HG02571 (cell line): ENCODE results near the gene KCNK15.

Experiments
- ATAC-seq: cut with Tn5 transposase; IDR thresholded peaks from one replicate; pipeline ENCODE4 v1.9.1; 2021; ENCODE audit warnings: mild to moderate bottlenecking, moderate library complexity; ENCODE audit not compliant: unreplicated experiment

KCNK15 gene

GRCh38 chr20:44784688-44785087 is 39.0 kb downstream of the KCNK15 start:
- ATAC-seq: no peak

- ATAC-seq: no peak
These were observed 40.1 kb downstream of the KCNK15 start for GRCh38 chr20:44785768-44786167.

- ATAC-seq: no peak
These were observed 41.6 kb downstream of the KCNK15 start for GRCh38 chr20:44787299-44787698.

GRCh38 chr20:44788706-44789456 is 43.2 kb downstream of the KCNK15 start:
- ATAC-seq: no peak

GRCh38 chr20:44790638-44791393 is 45.2 kb downstream of the KCNK15 start:
- no peak for ATAC-seq

GRCh38 chr20:44792796-44793195 is 47.1 kb downstream of the KCNK15 start:
- no peak for ATAC-seq

GRCh38 chr20:44795836-44796235 is 50.2 kb downstream of the KCNK15 start:
- ATAC-seq: no peak

GRCh38 chr20:44796311-44796710 is 50.6 kb downstream of the KCNK15 start:
- no peak for ATAC-seq

- ATAC-seq: no peak
These were observed 51.2 kb downstream of the KCNK15 start for GRCh38 chr20:44796758-44797457.

- no peak for ATAC-seq
These were observed 54.0 kb downstream of the KCNK15 start for GRCh38 chr20:44799691-44800090.

GRCh38 chr20:44800391-44801046 is 54.9 kb downstream of the KCNK15 start:
- ATAC-seq: no peak
